Progenitor cell of endocrine pancreas (in vitro differentiated cells): ENCODE data around the gene SLIT3. TPM values are rescaled to one million over a fixed set of nuclear protein-coding genes. Genes with fewer than 3 reads are reported as not detected.

ENCODE experiments used
- DNase-seq: peaks from one replicate; pipeline ENCODE4 v3.0.0; 2021; ENCODE audit warnings: low spot score; ENCODE audit not compliant: unreplicated experiment
- H3K27ac Mint-ChIP-seq: 2 replicates; pipeline ENCODE4 v1.8.0; 2021; ENCODE audit warnings: mild to moderate bottlenecking, moderate library complexity, mixed read lengths
- H3K27me3 Mint-ChIP-seq: 2 replicates; pipeline ENCODE4 v1.8.0; 2021; ENCODE audit warnings: mixed read lengths
- H3K36me3 Mint-ChIP-seq: 2 replicates; pipeline ENCODE4 v1.8.0; 2022; ENCODE audit warnings: mixed read lengths; ENCODE audit not compliant: insufficient read depth
- H3K4me1 Mint-ChIP-seq: 2 replicates; pipeline ENCODE4 v1.8.0; 2021; ENCODE audit warnings: low read depth, mixed read lengths
- H3K4me3 Mint-ChIP-seq: 2 replicates; pipeline ENCODE4 v1.8.0; 2021; ENCODE audit warnings: low read depth, mild to moderate bottlenecking, moderate library complexity, mixed read lengths
- H3K9me3 Mint-ChIP-seq: 2 replicates; pipeline ENCODE4 v1.8.0; 2021; ENCODE audit warnings: low read depth, mixed read lengths
- CTCF ChIP-seq: fragments of 200-600 bp; sonication (generic); IDR thresholded peaks from one replicate; pipeline ENCODE4 v1.5.0; 2021; ENCODE audit warnings: antibody characterized with exemption, mild to moderate bottlenecking; ENCODE audit not compliant: unreplicated experiment
- total RNA-seq: library from RNA; stranded (reverse); gene quantifications from 2 replicates; pipeline ENCODE4 v1.2.1, GENCODE V29; 2021

SLIT3 gene
- total RNA-seq, 1 donor from 2014 or later: 18.8 TPM

DNA sequence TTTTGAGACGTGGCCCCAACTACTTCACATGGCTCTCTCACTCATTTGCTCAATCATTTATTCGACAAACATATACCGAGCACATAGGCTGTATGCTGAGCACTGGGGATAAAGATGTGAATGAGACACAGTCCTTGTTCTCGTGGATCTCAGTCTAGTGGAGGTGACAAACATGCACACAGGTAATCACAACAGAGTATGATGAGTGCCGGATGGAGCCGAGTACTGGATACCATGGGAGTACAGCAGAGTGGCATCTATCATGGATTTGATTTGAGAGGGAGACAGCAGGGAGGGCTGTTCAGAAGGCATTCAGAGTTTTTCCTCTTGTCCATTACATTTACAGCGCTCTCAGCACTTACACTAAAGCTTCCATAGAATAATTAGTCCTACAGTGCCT is 259.8 kb downstream of the SLIT3 start:
- TF ChIP-seq CTCF: no peak
- Mint-ChIP-seq H3K9me3 (no peaks in the 10 kb centered on the region), H3K27ac (no peak overlapping the region), H3K36me3 (no peaks in the 10 kb centered on the region), H3K27me3 (no peaks in the 10 kb centered on the region), H3K4me3 (no peak overlapping the region), H3K4me1 (peaks cover 2% of the 10 kb centered on the region)
- no peak for DNase-seq

DNA sequence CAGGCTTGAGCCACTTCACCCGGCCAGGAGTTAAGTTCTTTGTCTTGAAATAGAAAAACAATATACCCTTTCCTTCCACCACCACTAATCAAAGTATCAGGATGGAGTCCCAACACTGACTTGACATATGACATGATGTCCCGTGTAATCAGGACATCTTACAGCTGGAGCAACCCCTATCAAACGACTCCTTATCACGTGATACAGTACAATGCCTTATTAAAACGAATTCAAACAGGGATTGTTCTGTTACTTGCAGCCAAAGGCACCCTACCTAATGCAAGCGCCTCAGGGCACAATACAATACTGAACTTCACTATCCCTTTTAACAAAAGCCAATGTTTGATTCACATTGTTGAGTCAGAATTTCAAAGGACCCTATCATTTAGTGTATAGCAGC is 261.3 kb downstream of the SLIT3 start:
- TF ChIP-seq CTCF: no peak
- Mint-ChIP-seq H3K4me3 (no peak overlapping the region), H3K36me3 (no peaks in the 10 kb centered on the region), H3K4me1 (peaks cover 4% of the 10 kb centered on the region), H3K27ac (no peak overlapping the region), H3K27me3 (no peaks in the 10 kb centered on the region), H3K9me3 (no peaks in the 10 kb centered on the region)
- no peak for DNase-seq

- no peak for TF ChIP-seq CTCF
- Mint-ChIP-seq H3K36me3 (peaks cover 3% of the 10 kb centered on the region), H3K4me1 (peaks cover 4% of the 10 kb centered on the region), H3K9me3 (peaks cover 7% of the 10 kb centered on the region), H3K4me3 (no peak overlapping the region), H3K27me3 (no peaks in the 10 kb centered on the region), H3K27ac (no peak overlapping the region)
- no peak for DNase-seq
Measured at GRCh38 chr5:169037466-169037865, 263.5 kb downstream of the SLIT3 start.

DNA sequence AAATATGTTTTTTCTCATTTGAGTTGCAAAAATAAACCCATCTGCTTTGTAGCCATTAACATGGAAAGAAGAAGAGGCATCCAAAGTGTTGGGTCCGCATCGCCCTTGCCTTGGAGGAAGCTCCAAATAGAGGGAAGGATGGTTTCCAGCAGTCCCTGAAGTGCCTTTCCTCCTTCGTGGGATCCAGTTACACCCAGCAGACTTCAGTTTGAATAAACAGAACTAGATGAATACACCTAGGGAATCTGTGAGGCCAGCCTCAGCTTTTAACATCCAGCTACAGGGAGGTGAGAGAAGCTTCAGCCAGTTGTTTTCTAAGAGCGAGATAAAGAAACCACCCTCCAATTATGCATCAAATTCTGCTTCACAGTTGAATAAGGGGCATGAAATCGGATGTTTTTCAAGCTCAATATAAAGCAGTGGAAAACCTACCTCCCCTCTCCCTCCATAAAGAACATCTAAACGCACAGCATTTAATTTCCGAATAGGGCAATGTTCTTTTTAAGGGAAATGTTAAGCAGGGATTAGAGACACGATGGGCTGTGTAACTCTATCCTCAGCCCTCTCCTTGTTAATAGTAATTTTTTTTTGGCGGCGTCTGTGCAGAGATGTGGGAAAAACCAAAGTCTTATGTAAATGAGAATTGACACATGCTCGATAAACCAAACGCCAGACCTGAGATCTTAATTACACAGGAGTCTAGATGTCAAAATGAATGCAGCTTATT is 264.7 kb downstream of the SLIT3 start:
- Mint-ChIP-seq H3K27me3 (peaks cover 5% of the 10 kb centered on the region), H3K4me1 (peaks cover 6% of the 10 kb centered on the region), H3K36me3 (peaks cover 3% of the 10 kb centered on the region), H3K9me3 (peaks cover 7% of the 10 kb centered on the region), H3K27ac (no peak overlapping the region), H3K4me3 (no peak overlapping the region)
- DNase-seq: no peak
- TF ChIP-seq CTCF: no peak

- no peak for DNase-seq
- H3K4me3 Mint-ChIP-seq: no peak overlapping the region
- peaks cover 7% of the 10 kb centered on the region for H3K27me3 Mint-ChIP-seq
- no peak for TF ChIP-seq CTCF
- H3K9me3 Mint-ChIP-seq: peaks cover 7% of the 10 kb centered on the region
- peaks cover 36% of the 10 kb centered on the region for H3K4me1 Mint-ChIP-seq
- H3K27ac Mint-ChIP-seq: no peak overlapping the region
- peaks cover 3% of the 10 kb centered on the region for H3K36me3 Mint-ChIP-seq
Measured at GRCh38 chr5:169029661-169030274, 271.2 kb downstream of the SLIT3 start.
